ENCODE data around the gene CLMN. TPM values are rescaled to one million over a fixed set of nuclear protein-coding genes. Genes with fewer than 3 reads are reported as not detected.

The CLMN gene
- total and polyA plus RNA-seq, 2 of the 13 experiments (the other 11 are each of a cell fraction or from before 2014, with no cell fraction given), result 15.1 to 16.7 TPM

- TF ChIP-seq SKIL (CRISPR knock-in tag; IDR thresholded peaks at IDR 0.05; ENCODE audit: borderline replicate concordance), result no peak
- TF ChIP-seq CREB1 (IDR thresholded peaks at IDR 0.05), result no peak
- TF ChIP-seq CREB1 (CRISPR knock-in tag; IDR thresholded peaks at IDR 0.05), result peak; percentile 58; the same call in 1 of the 2 replicates
- no peak for TF ChIP-seq ZBTB49 (CRISPR knock-in tag; IDR thresholded peaks at IDR 0.05; ENCODE audit: borderline replicate concordance)
- TF ChIP-seq KAT2B (IDR thresholded peaks at IDR 0.05; ENCODE audit: borderline replicate concordance, low read depth, low read length), result no peak
- no peak for TF ChIP-seq CENPX (CRISPR knock-in tag; IDR thresholded peaks at IDR 0.05)
- no peak for TF ChIP-seq PRPF4 (IDR thresholded peaks at IDR 0.05; ENCODE audit: low read depth, low read length, poor library complexity, severe bottlenecking)
- no peak for TF ChIP-seq ZNF747 (CRISPR knock-in tag; IDR thresholded peaks at IDR 0.05; ENCODE audit: borderline replicate concordance)
- TF ChIP-seq KDM6A (CRISPR knock-in tag; IDR thresholded peaks at IDR 0.05; ENCODE audit: low read depth), result peak; percentile 51; the same call in 1 of the 2 replicates
- TF ChIP-seq CTCF (CRISPR knock-in tag; IDR thresholded peaks at IDR 0.05), result 0 out of 2 replicates have a peak, but pooled peaks have one; percentile 16
- TF ChIP-seq ARNTL (CRISPR knock-in tag; IDR thresholded peaks at IDR 0.05), result 0 out of 2 replicates have a peak, but pooled peaks have one; percentile 0
- TF ChIP-seq POLR2G (IDR thresholded peaks at IDR 0.05; ENCODE audit: low read depth, low read length), result no peak; the same call in 1 of the 2 replicates
- TF ChIP-seq FOXO1 (CRISPR knock-in tag; IDR thresholded peaks at IDR 0.05), result peak; percentile 51; the same call in 1 of the 2 replicates
- TF ChIP-seq ZNF772 (CRISPR knock-in tag; IDR thresholded peaks at IDR 0.05), result 0 out of 2 replicates have a peak, but pooled peaks have one; percentile 35
- peak; percentile 72; the same call in 1 of the 2 replicates for TF ChIP-seq ATF2 (CRISPR knock-in tag; IDR thresholded peaks at IDR 0.05)
- peak; percentile 57; the same call in 1 of the 2 replicates for TF ChIP-seq HOXD1 (CRISPR knock-in tag; IDR thresholded peaks at IDR 0.05)
- TF ChIP-seq, protein P1, sequence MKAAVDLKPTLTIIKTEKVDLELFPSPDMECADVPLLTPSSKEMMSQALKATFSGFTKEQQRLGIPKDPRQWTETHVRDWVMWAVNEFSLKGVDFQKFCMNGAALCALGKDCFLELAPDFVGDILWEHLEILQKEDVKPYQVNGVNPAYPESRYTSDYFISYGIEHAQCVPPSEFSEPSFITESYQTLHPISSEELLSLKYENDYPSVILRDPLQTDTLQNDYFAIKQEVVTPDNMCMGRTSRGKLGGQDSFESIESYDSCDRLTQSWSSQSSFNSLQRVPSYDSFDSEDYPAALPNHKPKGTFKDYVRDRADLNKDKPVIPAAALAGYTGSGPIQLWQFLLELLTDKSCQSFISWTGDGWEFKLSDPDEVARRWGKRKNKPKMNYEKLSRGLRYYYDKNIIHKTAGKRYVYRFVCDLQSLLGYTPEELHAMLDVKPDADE (CRISPR knock-in tag; IDR thresholded peaks at IDR 0.05), result no peak
- peak; percentile 70 for TF ChIP-seq MED1 (CRISPR knock-in tag; IDR thresholded peaks at IDR 0.05)
- TF ChIP-seq MAX (IDR thresholded peaks at IDR 0.05), result peak; percentile 66
- TF ChIP-seq NFIC (IDR thresholded peaks at IDR 0.05; ENCODE audit: low read length), result peak; percentile 66; the same call in 1 of the 2 replicates
Observed at GRCh38 chr14:95300697-95301526, 18.8 kb downstream of the CLMN start (continued).

Data from HepG2 (cell line).